ENCODE measurements around the gene REXO2. TPM values are rescaled to one million over a fixed set of nuclear protein-coding genes. Genes with fewer than 3 reads are reported as not detected.

REXO2 gene
- total RNA-seq, 1 donor from 2014 or later, result 83.5 TPM

DNA sequence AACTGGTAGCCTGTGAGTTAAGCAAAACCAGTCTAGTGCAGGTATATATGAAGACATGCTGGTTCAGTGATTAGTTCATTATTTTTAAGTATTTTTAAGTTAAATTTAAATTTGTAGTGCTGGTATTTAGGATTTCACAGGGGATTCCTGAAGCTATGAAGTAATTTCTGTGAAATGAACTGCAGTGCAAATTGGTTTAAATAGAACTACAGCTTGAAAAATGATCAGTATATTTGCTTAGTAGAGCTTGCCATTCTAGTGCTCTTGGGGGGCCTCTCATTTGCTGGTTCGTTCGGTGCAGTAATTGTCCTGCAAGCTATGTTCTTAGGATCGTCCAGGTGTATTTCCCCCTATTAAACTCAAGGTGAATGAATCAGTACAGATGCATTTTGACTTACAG, 13.1 kb downstream of the REXO2 start:
- no peak overlapping the region for H3K27ac Mint-ChIP-seq
- no peaks in the 10 kb centered on the region for H3K27me3 Mint-ChIP-seq (ENCODE audit: low read depth)
- no peaks in the 10 kb centered on the region for H3K9me3 Mint-ChIP-seq
- H3K36me3 Mint-ChIP-seq, result peaks cover 19% of the 10 kb centered on the region
- DNase-seq (ENCODE audit: low spot score in 2 of 2, unreplicated experiment in 2 of 2), result no peak
- TF ChIP-seq, protein P1, sequence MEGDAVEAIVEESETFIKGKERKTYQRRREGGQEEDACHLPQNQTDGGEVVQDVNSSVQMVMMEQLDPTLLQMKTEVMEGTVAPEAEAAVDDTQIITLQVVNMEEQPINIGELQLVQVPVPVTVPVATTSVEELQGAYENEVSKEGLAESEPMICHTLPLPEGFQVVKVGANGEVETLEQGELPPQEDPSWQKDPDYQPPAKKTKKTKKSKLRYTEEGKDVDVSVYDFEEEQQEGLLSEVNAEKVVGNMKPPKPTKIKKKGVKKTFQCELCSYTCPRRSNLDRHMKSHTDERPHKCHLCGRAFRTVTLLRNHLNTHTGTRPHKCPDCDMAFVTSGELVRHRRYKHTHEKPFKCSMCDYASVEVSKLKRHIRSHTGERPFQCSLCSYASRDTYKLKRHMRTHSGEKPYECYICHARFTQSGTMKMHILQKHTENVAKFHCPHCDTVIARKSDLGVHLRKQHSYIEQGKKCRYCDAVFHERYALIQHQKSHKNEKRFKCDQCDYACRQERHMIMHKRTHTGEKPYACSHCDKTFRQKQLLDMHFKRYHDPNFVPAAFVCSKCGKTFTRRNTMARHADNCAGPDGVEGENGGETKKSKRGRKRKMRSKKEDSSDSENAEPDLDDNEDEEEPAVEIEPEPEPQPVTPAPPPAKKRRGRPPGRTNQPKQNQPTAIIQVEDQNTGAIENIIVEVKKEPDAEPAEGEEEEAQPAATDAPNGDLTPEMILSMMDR (IDR thresholded peaks at IDR 0.05; ENCODE audit: unreplicated experiment), result no peak
- H3K4me3 Mint-ChIP-seq, result no peak overlapping the region
- H3K4me1 Mint-ChIP-seq, result peaks cover 8% of the 10 kb centered on the region

DNA sequence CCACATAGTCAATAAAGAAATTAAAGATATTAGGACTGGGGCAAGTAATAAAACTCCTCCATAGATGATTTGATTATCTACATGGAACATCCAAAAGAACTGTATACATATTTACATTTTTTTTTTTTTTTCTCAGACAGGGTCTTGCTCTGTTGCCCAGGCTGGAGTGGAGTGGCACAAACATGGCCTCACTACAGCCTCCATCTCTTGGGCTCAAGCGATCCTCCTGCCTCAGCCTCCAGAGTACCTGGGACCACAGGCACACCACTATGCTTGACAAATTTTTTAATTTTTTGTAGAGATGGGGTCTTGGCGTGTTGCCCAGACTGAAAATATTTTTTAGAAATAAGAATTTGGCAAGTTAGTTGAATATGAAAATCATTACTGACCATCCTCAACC, 24.7 kb downstream of the REXO2 start:
- TF ChIP-seq, protein P1 (IDR thresholded peaks at IDR 0.05; ENCODE audit: unreplicated experiment), result no peak
- no peaks in the 10 kb centered on the region for H3K27me3 Mint-ChIP-seq (ENCODE audit: low read depth)
- H3K36me3 Mint-ChIP-seq, result peaks cover 18% of the 10 kb centered on the region
- no peak overlapping the region for H3K4me3 Mint-ChIP-seq
- no peak overlapping the region for H3K27ac Mint-ChIP-seq
- no peak for DNase-seq (ENCODE audit: low spot score in 2 of 2, unreplicated experiment in 2 of 2)
- peaks cover 15% of the 10 kb centered on the region for H3K9me3 Mint-ChIP-seq
- H3K4me1 Mint-ChIP-seq, result peaks cover 2% of the 10 kb centered on the region

DNA sequence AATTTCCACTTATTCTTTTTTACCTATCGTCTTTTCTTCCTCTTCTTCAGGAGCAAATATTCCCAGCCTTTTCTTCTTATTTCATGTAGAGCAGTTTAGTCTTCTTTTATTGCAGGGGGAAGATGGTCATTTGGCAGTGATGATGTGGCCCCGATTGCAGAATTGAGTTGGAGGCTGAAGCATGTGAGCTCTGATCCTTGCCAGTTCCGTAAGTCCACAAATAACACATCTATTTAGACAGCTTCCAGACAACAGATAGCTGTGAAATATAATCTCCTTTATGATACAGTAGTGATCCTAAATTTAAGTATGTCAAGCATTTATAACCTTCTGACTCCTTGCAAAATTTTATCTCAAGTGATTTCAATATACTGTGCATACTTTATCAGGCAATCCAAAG, 27.5 kb downstream of the REXO2 start:
- Mint-ChIP-seq H3K27ac (no peak overlapping the region), H3K4me1 (peaks cover 2% of the 10 kb centered on the region), H3K36me3 (peaks cover 21% of the 10 kb centered on the region), H3K9me3 (peaks cover 32% of the 10 kb centered on the region), H3K4me3 (no peak overlapping the region), H3K27me3 (ENCODE audit: low read depth) (no peaks in the 10 kb centered on the region)
- TF ChIP-seq, protein P1 (IDR thresholded peaks at IDR 0.05; ENCODE audit: unreplicated experiment), result no peak
- no peak for DNase-seq (ENCODE audit: low spot score in 2 of 2, unreplicated experiment in 2 of 2)

DNA sequence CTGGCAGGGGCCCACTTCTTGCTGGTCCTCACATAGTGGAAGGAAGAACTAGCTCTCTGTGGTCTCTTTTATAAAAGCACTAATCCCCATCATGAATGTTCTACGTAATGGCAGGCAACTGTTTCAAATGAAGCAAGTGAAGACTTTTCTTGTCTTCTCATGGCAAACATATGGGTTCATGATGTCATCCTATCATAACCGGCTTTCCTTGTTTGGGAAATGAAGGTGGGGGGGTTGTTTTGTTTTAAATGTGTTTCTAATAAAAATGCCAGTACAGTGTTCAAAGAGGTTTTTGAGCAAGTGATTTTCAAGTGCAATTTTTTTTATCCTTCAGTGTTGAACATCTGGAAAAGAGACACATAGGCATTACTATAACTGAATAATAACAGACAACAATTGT, 33.4 kb downstream of the REXO2 start:
- DNase-seq (ENCODE audit: low spot score in 2 of 2, unreplicated experiment in 2 of 2), result no peak
- TF ChIP-seq, protein P1 (IDR thresholded peaks at IDR 0.05; ENCODE audit: unreplicated experiment), result no peak
- Mint-ChIP-seq H3K9me3 (peaks cover 28% of the 10 kb centered on the region), H3K4me1 (peaks cover under 1% of the 10 kb centered on the region), H3K27ac (no peak overlapping the region), H3K36me3 (peaks cover 13% of the 10 kb centered on the region), H3K4me3 (no peak overlapping the region), H3K27me3 (ENCODE audit: low read depth) (no peaks in the 10 kb centered on the region)

DNA sequence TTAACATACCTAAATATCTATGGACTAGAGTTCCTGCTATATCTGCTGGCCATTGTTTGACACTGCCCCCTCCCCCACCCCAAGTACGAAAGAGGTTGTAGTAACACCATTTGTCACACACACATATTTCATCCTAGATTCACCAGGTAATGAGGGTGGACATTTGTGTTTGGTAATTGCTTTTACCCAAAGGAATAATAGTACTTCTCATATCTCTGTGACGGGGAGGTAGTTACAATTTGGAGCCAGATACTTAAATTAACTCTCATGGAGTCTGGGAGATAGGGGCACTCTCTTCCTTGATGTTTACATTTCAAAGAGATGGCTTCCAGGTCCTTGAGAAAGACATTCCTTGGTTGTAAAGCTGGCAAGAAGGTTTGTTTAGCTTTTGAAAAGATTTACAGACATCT, 38.7 kb downstream of the REXO2 start:
- H3K27ac Mint-ChIP-seq, result no peak overlapping the region
- H3K4me3 Mint-ChIP-seq, result no peak overlapping the region
- H3K36me3 Mint-ChIP-seq, result no peaks in the 10 kb centered on the region
- peaks cover 15% of the 10 kb centered on the region for H3K9me3 Mint-ChIP-seq
- peaks cover 13% of the 10 kb centered on the region for H3K4me1 Mint-ChIP-seq
- no peak for DNase-seq (ENCODE audit: low spot score in 2 of 2, unreplicated experiment in 2 of 2)
- H3K27me3 Mint-ChIP-seq (ENCODE audit: low read depth), result no peaks in the 10 kb centered on the region
- TF ChIP-seq, protein P1 (IDR thresholded peaks at IDR 0.05; ENCODE audit: unreplicated experiment), result no peak

DNA sequence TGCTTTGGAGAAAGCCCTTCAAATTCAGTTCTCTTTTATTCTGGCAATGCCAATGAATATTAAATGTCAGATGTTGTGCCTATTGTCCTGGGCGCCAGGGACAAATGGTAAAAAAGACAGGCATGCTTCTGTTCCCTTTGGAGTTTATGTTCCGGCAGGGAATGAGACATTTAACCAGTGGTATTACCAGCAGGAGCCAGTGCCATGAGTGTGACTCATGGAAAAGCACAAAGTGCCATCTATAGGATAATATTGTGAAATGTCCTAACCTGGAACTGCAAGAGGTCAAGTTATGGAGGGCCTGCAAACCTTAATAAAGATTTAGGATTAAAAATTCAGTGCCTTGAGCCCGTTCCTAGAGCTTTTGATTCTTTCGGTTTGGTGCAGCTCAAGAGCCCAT, 39.5 kb downstream of the REXO2 start:
- Mint-ChIP-seq H3K27me3 (ENCODE audit: low read depth) (no peaks in the 10 kb centered on the region), H3K36me3 (no peaks in the 10 kb centered on the region), H3K4me3 (no peak overlapping the region), H3K4me1 (peaks cover 13% of the 10 kb centered on the region), H3K27ac (no peak overlapping the region), H3K9me3 (peaks cover 15% of the 10 kb centered on the region)
- DNase-seq (ENCODE audit: low spot score in 2 of 2, unreplicated experiment in 2 of 2), result no peak
- TF ChIP-seq, protein P1 (IDR thresholded peaks at IDR 0.05; ENCODE audit: unreplicated experiment), result no peak
